ENCODE data around the gene CFAP70. TPM values are rescaled to one million over a fixed set of nuclear protein-coding genes. Genes with fewer than 3 reads are reported as not detected.

CFAP70 gene
- total and polyA plus RNA-seq, 2 of the 8 experiments (the other 6 are each of a cell fraction or from before 2014, with no cell fraction given) = 0.21 to 0.30 TPM

DNA sequence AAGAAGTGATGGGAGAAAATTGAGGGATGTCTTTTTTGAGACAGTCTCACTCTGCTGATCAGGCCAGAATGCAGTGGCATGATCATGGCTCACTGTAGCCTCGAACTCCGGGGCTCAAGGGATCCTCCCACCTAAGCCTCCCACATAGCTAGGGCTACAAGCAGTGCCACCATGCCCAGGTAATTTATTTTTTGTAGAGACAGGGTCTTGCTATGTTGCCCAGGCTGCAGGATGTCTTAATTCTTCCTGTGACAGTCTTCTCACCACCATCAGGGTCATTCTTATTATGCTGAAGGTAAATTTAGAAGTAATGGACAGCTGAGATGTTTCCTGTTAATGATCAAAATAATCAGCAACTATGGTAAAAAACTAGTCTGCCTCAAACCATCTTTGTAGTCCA lies 118.8 kb downstream of the CFAP70 start:
- H3K4me2 ChIP-seq (ENCODE audit: insufficient read depth in 1 of 2, low read depth in 2 of 2, low read length in 2 of 2) = no peak overlapping the region
- H2AFZ ChIP-seq (ENCODE audit: low read length) = no peak overlapping the region
- DNase-seq (ENCODE audit: low read depth in 1 of 2, low spot score in 2 of 2) (no peak), FAIRE-seq (no peak)
- no peak overlapping the region for H3K4ac ChIP-seq (replicated peaks; ENCODE audit: insufficient read length, low read depth, low read length)
- no peak overlapping the region for H2BK5ac ChIP-seq (ENCODE audit: low read depth, low read length)
- WGBS, 2 experiments (ENCODE audit: extremely low coverage in 1 of 2, insufficient coverage in 1 of 2, insufficient read length in 1 of 2, insufficient replicate concordance in 2 of 2, low coverage in 1 of 2, low lambda C conversion rate in 2 of 2, missing lambda C conversion rate in 1 of 2) = 93% methylated on average over 2 of the region's 2 CpGs; no CpG with 5 or more reads in 1 of the 2 experiments
- H3K79me1 ChIP-seq (ENCODE audit: low read depth, low read length) = no peaks in the 10 kb centered on the region
- no peak overlapping the region for H2AK5ac ChIP-seq (ENCODE audit: low read depth, low read length)
- H3K27me3 ChIP-seq (replicated peaks in 1 of 4; ENCODE audit: control insufficient read depth in 3 of 4, extremely low read depth in 1 of 4, insufficient read depth in 3 of 4, low read length in 3 of 4) = no peaks in the 10 kb centered on the region
- no peaks in the 10 kb centered on the region for H3K23me2 ChIP-seq (ENCODE audit: low read depth, low read length)
- no peak overlapping the region for H3K56ac ChIP-seq (replicated peaks; ENCODE audit: insufficient read length, low read depth, low read length)
- H3K18ac ChIP-seq (ENCODE audit: extremely low read depth, low read length) = no peak overlapping the region
- no peak overlapping the region for H2BK20ac ChIP-seq (ENCODE audit: low read length)
- H3K27ac ChIP-seq (ENCODE audit: low read depth, low read length) = no peak overlapping the region
- no peak overlapping the region for H3K4me3 ChIP-seq (ENCODE audit: extremely low read depth in 1 of 4, insufficient read depth in 2 of 4, low read depth in 3 of 4, low read length in 4 of 4)
- peaks cover 21 to 79% (median 51%) of the 10 kb centered on the region in 4 experiments for H3K36me3 ChIP-seq (ENCODE audit: control insufficient read depth in 2 of 4, insufficient read depth in 4 of 4, low read length in 3 of 4)
- H4K20me1 ChIP-seq (replicated peaks in 1 of 2; ENCODE audit: control insufficient read depth in 1 of 2, insufficient read depth in 2 of 2, low read length in 2 of 2) = peaks cover 4% of the 10 kb centered on the region in 2 experiments
- no peak overlapping the region for H3K14ac ChIP-seq (ENCODE audit: insufficient read length)
- no peak overlapping the region for H4K8ac ChIP-seq (ENCODE audit: extremely low read depth, insufficient read depth, low read length)
- no peak overlapping the region for H2BK12ac ChIP-seq (ENCODE audit: low read depth, low read length)
- H3K9me3 ChIP-seq (ENCODE audit: insufficient read depth in 2 of 2, low read depth in 1 of 2, low read length in 1 of 2) = no peaks in the 10 kb centered on the region
- no peak overlapping the region for H3K23ac ChIP-seq (ENCODE audit: insufficient read length)
- no peak overlapping the region for H4K5ac ChIP-seq (ENCODE audit: insufficient read length, low read depth, low read length)
- ChIA-PET POLR2A (ENCODE audit: partially characterized antibody) (interaction anchor here (0.6 to 5.8 kb wide), 4 partner anchors 8 to 497 kb away, joined by 3 to 45 read pairs (median 6); partner anchors contain the start of gene MRPS16), CTCF (ENCODE audit: partially characterized antibody) (no interaction called here)
- H2BK120ac ChIP-seq (replicated peaks; ENCODE audit: low read depth, low read length) = no peak overlapping the region
- no peak overlapping the region for H4K91ac ChIP-seq (replicated peaks; ENCODE audit: insufficient read length, low read length)
- no peak overlapping the region for H2BK15ac ChIP-seq (ENCODE audit: low read length)
- no peak overlapping the region for H3K9ac ChIP-seq (replicated peaks in 1 of 4; ENCODE audit: extremely low read depth in 1 of 4, low read depth in 3 of 4, low read length in 3 of 4)
- TF ChIP-seq SIRT6 (IDR thresholded peaks at IDR 0.05; ENCODE audit: low read length) (no peak), TEAD4 (IDR thresholded peaks at IDR 0.05; ENCODE audit: low read depth, low read length) (no peak), EGR1 (IDR thresholded peaks at IDR 0.05; ENCODE audit: borderline replicate concordance, low read depth, low read length) (no peak), PHF8 (conservative IDR thresholded peaks at IDR 0.05; ENCODE audit: low read depth, low read length) (no peak), BRCA1 (IDR thresholded peaks at IDR 0.05; ENCODE audit: low read depth, low read length) (no peak), TAF7 (optimal IDR thresholded peaks at IDR 0.05; ENCODE audit: borderline replicate concordance, low read depth, low read length) (no peak), NRF1 (IDR thresholded peaks at IDR 0.05; ENCODE audit: low read depth, low read length) (no peak)
- peaks cover 3 to 13% of the 10 kb centered on the region in 2 experiments; a peak in 2 of 4 replicates for H3K79me2 ChIP-seq (ENCODE audit: control insufficient read depth in 1 of 2, insufficient read depth in 2 of 2, low read length in 2 of 2)
- H3K4me1 ChIP-seq (replicated peaks in 1 of 4; ENCODE audit: control insufficient read depth in 3 of 4, insufficient read depth in 4 of 4, low read length in 3 of 4) = no peaks in the 10 kb centered on the region; a peak in 2 of 7 replicates
